GM21619 (cell line): Measurements from ENCODE around the gene USH2A.
"Not testable (repeated sequence)": the region's sequence is repeated elsewhere in the genome, so short reads cannot be mapped to it uniquely, and the experiment has no call there.

Experiments
- ATAC-seq: cut with Tn5 transposase; IDR thresholded peaks from one replicate; pipeline ENCODE4 v1.9.1; 2021; ENCODE audit not compliant: unreplicated experiment

The USH2A gene

GRCh38 chr1:216145451-216146018 lies 277.7 kb downstream of the USH2A start:
- ATAC-seq: not testable (repeated sequence)

GRCh38 chr1:216144661-216145450 lies 278.4 kb downstream of the USH2A start:
- ATAC-seq: no peak

- no peak for ATAC-seq
These were observed 280.3 kb downstream of the USH2A start for GRCh38 chr1:216142921-216143320.

- ATAC-seq: no peak
These were observed 282.3 kb downstream of the USH2A start for GRCh38 chr1:216140730-216141524.

GRCh38 chr1:216124192-216124781 lies 299.0 kb downstream of the USH2A start:
- no peak for ATAC-seq

GRCh38 chr1:216123446-216124191 lies 299.6 kb downstream of the USH2A start:
- ATAC-seq: no peak

- no peak for ATAC-seq
These were observed 303.6 kb downstream of the USH2A start for GRCh38 chr1:216119600-216119999.

GRCh38 chr1:216114180-216114579 lies 309.1 kb downstream of the USH2A start:
- no peak for ATAC-seq

- no peak for ATAC-seq
These were observed 310.1 kb downstream of the USH2A start for GRCh38 chr1:216113181-216113580.

- no peak for ATAC-seq
These were observed 311.4 kb downstream of the USH2A start for GRCh38 chr1:216111842-216112241.

GRCh38 chr1:216095400-216095799 lies 327.8 kb downstream of the USH2A start:
- ATAC-seq: no peak

- no peak for ATAC-seq
These were observed 332.7 kb downstream of the USH2A start for GRCh38 chr1:216090556-216090955.

- ATAC-seq: no peak
These were observed 336.6 kb downstream of the USH2A start for GRCh38 chr1:216086678-216087077.

- ATAC-seq: no peak
These were observed 341.8 kb downstream of the USH2A start for GRCh38 chr1:216081445-216081844.

- ATAC-seq: no peak
These were observed 346.5 kb downstream of the USH2A start for GRCh38 chr1:216076751-216077150.

GRCh38 chr1:216075339-216075738 lies 347.9 kb downstream of the USH2A start:
- ATAC-seq: no peak

- ATAC-seq: no peak
These were observed 349.3 kb downstream of the USH2A start for GRCh38 chr1:216073793-216074595.

- ATAC-seq: no peak
These were observed 352.0 kb downstream of the USH2A start for GRCh38 chr1:216071262-216071661.

GRCh38 chr1:216064643-216065042 lies 358.6 kb downstream of the USH2A start:
- no peak for ATAC-seq

- no peak for ATAC-seq
These were observed 365.3 kb downstream of the USH2A start for GRCh38 chr1:216057947-216058346.
